Measurements from ENCODE around the gene ADORA2B. TPM values are rescaled to one million over a fixed set of nuclear protein-coding genes. Genes with fewer than 3 reads are reported as not detected.

Gene ADORA2B
- total and polyA plus RNA-seq, 2 of the 8 experiments (the other 6 are each of a cell fraction or from before 2014, with no cell fraction given): 2.6 to 8.2 TPM

DNA sequence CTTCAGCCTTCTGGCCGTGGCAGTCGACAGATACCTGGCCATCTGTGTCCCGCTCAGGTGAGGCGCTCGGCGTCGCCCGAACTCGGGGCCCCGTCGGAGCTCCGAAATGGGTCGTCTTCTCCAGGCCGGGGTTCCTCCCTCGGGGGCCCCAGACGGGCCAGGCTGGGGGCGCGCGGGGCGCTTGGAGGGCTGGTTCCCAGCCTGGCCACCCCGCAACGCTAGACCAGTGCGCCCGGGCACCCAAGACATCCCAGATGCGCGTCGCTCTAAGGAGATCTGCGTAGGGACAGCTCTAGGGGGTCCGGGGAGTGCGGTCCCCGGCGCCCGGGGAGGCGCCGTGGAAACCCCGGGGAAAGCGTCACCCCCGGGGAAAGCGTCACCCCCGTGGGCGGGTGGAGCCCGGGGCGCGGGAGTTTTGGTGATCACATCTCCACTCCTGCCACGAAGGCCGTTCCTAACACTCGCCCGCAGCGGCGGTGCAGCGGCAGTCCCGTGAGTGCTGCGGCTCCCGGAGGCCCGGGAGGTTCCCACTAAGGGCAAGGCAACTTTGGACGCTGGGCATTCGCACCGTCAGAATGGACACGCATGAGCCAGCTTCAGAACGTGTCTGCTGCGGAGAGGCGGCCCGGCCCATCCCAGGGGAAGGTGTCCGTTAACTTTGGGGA lies 729 bp downstream of the ADORA2B start (continued):
- no peak for TF ChIP-seq BACH1 (IDR thresholded peaks at IDR 0.05; ENCODE audit: low read length)
- TF ChIP-seq EP300 (IDR thresholded peaks at IDR 0.05; ENCODE audit: borderline replicate concordance in 1 of 2, low read depth in 2 of 2, low read length in 2 of 2): no peak
- TF ChIP-seq TEAD4 (IDR thresholded peaks at IDR 0.05; ENCODE audit: low read depth, low read length): no peak
- no peak for TF ChIP-seq ATF2 (IDR thresholded peaks at IDR 0.05; ENCODE audit: low read length)
- TF ChIP-seq BCL11A (IDR thresholded peaks at IDR 0.05; ENCODE audit: low read depth in 2 of 2, low read length in 2 of 2): no peak
- TF ChIP-seq POLR2AphosphoS5 (IDR thresholded peaks at IDR 0.05; ENCODE audit: low read depth, low read length): no peak
- TF ChIP-seq SP4 (IDR thresholded peaks at IDR 0.05; ENCODE audit: low read length): no peak
- no peak for TF ChIP-seq MAFK (IDR thresholded peaks at IDR 0.05; ENCODE audit: low read depth, low read length)
- TF ChIP-seq GABPA (IDR thresholded peaks at IDR 0.05; ENCODE audit: borderline replicate concordance, insufficient read depth, low read length): no peak
- no peak for TF ChIP-seq HDAC2 (IDR thresholded peaks at IDR 0.05; ENCODE audit: borderline replicate concordance in 1 of 2, low read depth in 2 of 2, low read length in 2 of 2)
- TF ChIP-seq SIRT6 (IDR thresholded peaks at IDR 0.05; ENCODE audit: low read length): no peak
- TF ChIP-seq EGR1 (IDR thresholded peaks at IDR 0.05; ENCODE audit: borderline replicate concordance, low read depth, low read length): no peak
- peak; percentile 17 for TF ChIP-seq EZH2 (IDR thresholded peaks at IDR 0.05; ENCODE audit: low read depth, low read length, severe bottlenecking)
